ENCODE measurements around the gene ABHD17A. TPM values are rescaled to one million over a fixed set of nuclear protein-coding genes. Genes with fewer than 3 reads are reported as not detected.
A peak's percentile ranks its signal among the peaks of the same experiment; 100 is the strongest.

Gene ABHD17A
- total and polyA plus RNA-seq, 9 of the 15 experiments (the other 6 are each of a cell fraction or from before 2014, with no cell fraction given), result 0.04 to 135 (median 21.8) TPM; not detected in 1

DNA sequence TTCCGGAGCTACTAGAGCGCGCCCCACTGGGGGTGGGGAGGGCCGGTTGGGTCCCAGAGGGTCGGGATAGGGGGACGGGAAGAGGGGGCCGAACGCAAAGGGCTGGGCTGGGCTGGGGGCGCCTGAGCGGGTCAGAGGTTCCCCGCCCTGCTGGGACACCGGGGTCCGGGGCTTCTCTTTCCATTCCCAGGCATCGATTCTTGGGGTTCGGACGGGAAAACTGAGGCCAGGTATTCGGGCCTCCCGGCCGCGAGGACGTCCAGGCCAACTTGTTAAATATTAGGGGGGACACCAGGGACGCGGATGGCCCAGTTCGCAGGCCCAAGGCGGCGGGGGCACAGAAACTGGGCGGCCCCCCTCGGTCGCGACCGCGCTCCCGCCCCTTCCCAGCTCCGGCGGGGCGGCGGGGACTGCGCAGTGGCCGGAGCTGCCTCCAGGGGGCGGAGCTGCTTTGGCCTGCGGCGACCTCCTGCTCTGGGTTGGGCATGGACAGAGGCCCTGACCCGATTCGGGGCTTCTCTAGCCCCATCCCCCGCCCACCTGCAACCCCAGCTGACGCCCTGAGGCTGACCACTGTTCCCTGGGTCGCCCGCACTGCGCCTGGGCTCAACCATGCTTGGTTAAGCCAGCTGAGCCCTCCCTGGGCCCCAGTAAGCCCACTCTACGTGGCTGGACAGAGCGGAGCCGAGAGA is 20.7 kb downstream of the ABHD17A start (continued):
- TF ChIP-seq ZBTB33 (CRISPR knock-in tag; IDR thresholded peaks at IDR 0.05) (no peak), BACH1 (tag; IDR thresholded peaks at IDR 0.05) (no peak), HNRNPLL (IDR thresholded peaks at IDR 0.05; ENCODE audit: low read depth, low read length, poor library complexity, severe bottlenecking) (peak; percentile 67), NFRKB (IDR thresholded peaks at IDR 0.05; ENCODE audit: low read depth) (peak; percentile 23; the same call in 1 of the 2 replicates), ELF4 (CRISPR knock-in tag; IDR thresholded peaks at IDR 0.05) (no peak), BHLHE40 (IDR thresholded peaks at IDR 0.05; ENCODE audit: low read length) (peak; percentile 38), SMAD1 (IDR thresholded peaks at IDR 0.05; ENCODE audit: low read depth, low read length, partially characterized antibody) (peak; percentile 26), MBD2 (IDR thresholded peaks at IDR 0.05; ENCODE audit: borderline replicate concordance, low read depth) (no peak; the same call in 1 of the 2 replicates), PRMT5 (CRISPR knock-in tag; IDR thresholded peaks at IDR 0.05) (no peak), YY1 (IDR thresholded peaks at IDR 0.05; ENCODE audit: borderline replicate concordance in 1 of 3, control insufficient read depth in 1 of 3, extremely low read depth in 1 of 3, insufficient read depth in 3 of 3, insufficient read length in 1 of 3, insufficient replicate concordance in 2 of 3, low read depth in 1 of 3, low read length in 2 of 3) (peak in 1 of 3 experiments; percentile 66), POLR2G (IDR thresholded peaks at IDR 0.05; ENCODE audit: low read depth, low read length) (peak; percentile 82), ELF2 (CRISPR knock-in tag; IDR thresholded peaks at IDR 0.05) (no peak), RUNX1 (IDR thresholded peaks at IDR 0.05; ENCODE audit: low read depth) (0 out of 2 replicates have a peak, but pooled peaks have one; percentile 59), ZNF384 (IDR thresholded peaks at IDR 0.05; ENCODE audit: low read depth, low read length) (0 out of 2 replicates have a peak, but pooled peaks have one; percentile 12)
- TF ChIP-seq, protein P1, sequence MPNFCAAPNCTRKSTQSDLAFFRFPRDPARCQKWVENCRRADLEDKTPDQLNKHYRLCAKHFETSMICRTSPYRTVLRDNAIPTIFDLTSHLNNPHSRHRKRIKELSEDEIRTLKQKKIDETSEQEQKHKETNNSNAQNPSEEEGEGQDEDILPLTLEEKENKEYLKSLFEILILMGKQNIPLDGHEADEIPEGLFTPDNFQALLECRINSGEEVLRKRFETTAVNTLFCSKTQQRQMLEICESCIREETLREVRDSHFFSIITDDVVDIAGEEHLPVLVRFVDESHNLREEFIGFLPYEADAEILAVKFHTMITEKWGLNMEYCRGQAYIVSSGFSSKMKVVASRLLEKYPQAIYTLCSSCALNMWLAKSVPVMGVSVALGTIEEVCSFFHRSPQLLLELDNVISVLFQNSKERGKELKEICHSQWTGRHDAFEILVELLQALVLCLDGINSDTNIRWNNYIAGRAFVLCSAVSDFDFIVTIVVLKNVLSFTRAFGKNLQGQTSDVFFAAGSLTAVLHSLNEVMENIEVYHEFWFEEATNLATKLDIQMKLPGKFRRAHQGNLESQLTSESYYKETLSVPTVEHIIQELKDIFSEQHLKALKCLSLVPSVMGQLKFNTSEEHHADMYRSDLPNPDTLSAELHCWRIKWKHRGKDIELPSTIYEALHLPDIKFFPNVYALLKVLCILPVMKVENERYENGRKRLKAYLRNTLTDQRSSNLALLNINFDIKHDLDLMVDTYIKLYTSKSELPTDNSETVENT (CRISPR knock-in tag; IDR thresholded peaks at IDR 0.05), result peak; percentile 58; the same call in 1 of the 2 replicates
- TF ChIP-seq, protein P2, sequence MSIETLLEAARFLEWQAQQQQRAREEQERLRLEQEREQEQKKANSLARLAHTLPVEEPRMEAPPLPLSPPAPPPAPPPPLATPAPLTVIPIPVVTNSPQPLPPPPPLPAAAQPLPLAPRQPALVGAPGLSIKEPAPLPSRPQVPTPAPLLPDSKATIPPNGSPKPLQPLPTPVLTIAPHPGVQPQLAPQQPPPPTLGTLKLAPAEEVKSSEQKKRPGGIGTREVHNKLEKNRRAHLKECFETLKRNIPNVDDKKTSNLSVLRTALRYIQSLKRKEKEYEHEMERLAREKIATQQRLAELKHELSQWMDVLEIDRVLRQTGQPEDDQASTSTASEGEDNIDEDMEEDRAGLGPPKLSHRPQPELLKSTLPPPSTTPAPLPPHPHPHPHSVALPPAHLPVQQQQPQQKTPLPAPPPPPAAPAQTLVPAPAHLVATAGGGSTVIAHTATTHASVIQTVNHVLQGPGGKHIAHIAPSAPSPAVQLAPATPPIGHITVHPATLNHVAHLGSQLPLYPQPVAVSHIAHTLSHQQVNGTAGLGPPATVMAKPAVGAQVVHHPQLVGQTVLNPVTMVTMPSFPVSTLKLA (conservative IDR thresholded peaks at IDR 0.05), result no peak; a peak in 1 of 4 replicates
- TF ChIP-seq, protein P3, sequence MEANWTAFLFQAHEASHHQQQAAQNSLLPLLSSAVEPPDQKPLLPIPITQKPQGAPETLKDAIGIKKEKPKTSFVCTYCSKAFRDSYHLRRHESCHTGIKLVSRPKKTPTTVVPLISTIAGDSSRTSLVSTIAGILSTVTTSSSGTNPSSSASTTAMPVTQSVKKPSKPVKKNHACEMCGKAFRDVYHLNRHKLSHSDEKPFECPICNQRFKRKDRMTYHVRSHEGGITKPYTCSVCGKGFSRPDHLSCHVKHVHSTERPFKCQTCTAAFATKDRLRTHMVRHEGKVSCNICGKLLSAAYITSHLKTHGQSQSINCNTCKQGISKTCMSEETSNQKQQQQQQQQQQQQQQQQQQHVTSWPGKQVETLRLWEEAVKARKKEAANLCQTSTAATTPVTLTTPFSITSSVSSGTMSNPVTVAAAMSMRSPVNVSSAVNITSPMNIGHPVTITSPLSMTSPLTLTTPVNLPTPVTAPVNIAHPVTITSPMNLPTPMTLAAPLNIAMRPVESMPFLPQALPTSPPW (CRISPR knock-in tag; IDR thresholded peaks at IDR 0.05), result peak; percentile 80

All from K562 (cell line).